WI38 (cell line): ENCODE results near the gene RPS6KB2.

Experiments
- H3K4me3 ChIP-seq: 2 replicates; pipeline ENCODE4 v1.5.1; 2011; ENCODE audit warnings: low read depth, mild to moderate bottlenecking, control low read depth, low read length
- CTCF ChIP-seq: IDR thresholded peaks from 2 replicates; pipeline ENCODE4 v1.5.1; 2012; ENCODE audit warnings: low read depth, mild to moderate bottlenecking, control low read depth, low read length

Gene RPS6KB2

GRCh38 chr11:67435031-67435726 lies 6.9 kb downstream of the RPS6KB2 start:
- H3K4me3 ChIP-seq = no peak overlapping the region
- no peak for TF ChIP-seq CTCF

DNA sequence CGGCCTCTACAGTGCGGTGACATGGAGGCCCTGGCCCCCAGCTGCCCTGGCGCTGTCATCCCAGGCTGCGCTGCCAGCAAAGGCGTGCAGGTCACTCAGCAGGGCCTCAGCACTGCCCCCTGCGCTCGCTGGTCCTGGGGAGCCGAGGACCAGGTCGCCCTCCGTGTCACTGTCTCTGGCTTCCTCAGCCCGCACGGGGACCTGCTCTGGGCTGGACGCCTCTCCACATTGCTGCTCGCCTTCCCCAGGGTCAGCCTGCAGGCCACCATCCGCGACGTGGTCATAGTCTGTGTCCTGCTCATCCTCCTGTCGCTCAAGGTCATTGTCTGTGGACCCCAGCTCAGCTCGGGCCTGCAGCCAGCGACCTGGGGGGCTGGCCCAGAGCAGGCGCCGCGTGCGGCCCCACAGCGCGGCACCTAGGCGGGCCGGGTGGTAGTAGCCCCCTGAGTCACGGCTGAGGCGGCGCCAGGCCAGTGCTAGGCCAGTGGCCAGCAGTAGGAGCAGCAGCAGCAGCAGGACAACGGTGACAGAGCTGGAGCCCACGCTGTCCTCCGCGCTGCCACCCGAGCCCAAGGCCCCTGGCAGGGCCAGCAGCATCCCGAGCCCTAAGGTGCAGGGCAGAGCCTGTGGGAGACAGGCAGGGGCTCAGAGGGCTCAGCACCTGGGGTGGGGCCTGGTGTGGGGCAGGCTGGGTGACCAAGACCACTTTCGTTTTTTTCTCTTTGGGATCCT lies 7.6 kb downstream of the RPS6KB2 start:
- no peak for TF ChIP-seq CTCF

GRCh38 chr11:67436459-67437081 lies 8.3 kb downstream of the RPS6KB2 start:
- TF ChIP-seq CTCF = no peak
- H3K4me3 ChIP-seq = no peak overlapping the region

More for the DNA sequence above, 7.6 kb downstream of the RPS6KB2 start:
- no peak overlapping the region for H3K4me3 ChIP-seq

GRCh38 chr11:67437082-67437808 lies 9.0 kb downstream of the RPS6KB2 start, which contains the start of gene PTPRCAP:
Gene PTPRCAP (minus strand): TSS chr11:67437682. CDS start chr11:67437619, 63 bp downstream.
- no peak within 1 kb of the TSS for H3K4me3 ChIP-seq
- TF ChIP-seq CTCF = no peak

GRCh38 chr11:67437809-67438157 lies 9.5 kb downstream of the RPS6KB2 start:
- TF ChIP-seq CTCF = no peak
- H3K4me3 ChIP-seq = no peak overlapping the region

- no peak overlapping the region for H3K4me3 ChIP-seq
- TF ChIP-seq CTCF = no peak
Measured at GRCh38 chr11:67438158-67438902, 10.0 kb downstream of the RPS6KB2 start.
